HCT116 (cell line): Measurements from ENCODE around the gene DOCK11. TPM values are rescaled to one million over a fixed set of nuclear protein-coding genes. Genes with fewer than 3 reads are reported as not detected.

ENCODE experiments used
- ATAC-seq: fragments of 200-7000 bp; cut with Tn5 transposase; 2 replicates; pipeline ENCODE4 v1.9.1; 2020; ENCODE audit warnings: mild to moderate bottlenecking, moderate library complexity
- BruUV-seq: library from RNA; stranded (reverse); fragments of 400-500 nt; replicated peaks from 2 replicates; lab custom pipeline; 2021; lab: Mats Ljungman, UMichigan
- CTCF ChIA-PET: fragments of 300-600 bp; sonication (Branson Sonifier 250); formaldehyde crosslinking; loops from one replicate; lab custom pipeline; 2021; ENCODE audit warnings: antibody characterized with exemption; lab: Charles Lee
- POLR2A ChIA-PET: fragments of 300-600, 350-600 bp; sonication (Branson Sonifier 250); formaldehyde crosslinking; loops from one replicate; lab custom pipeline; 2021; ENCODE audit warnings: antibody characterized with exemption; lab: Charles Lee
- RAD21 ChIA-PET, 2 experiments: fragments of 300-600 bp; sonication (Branson Sonifier 250); formaldehyde crosslinking; loops; one replicate each; lab custom pipeline; 2023; ENCODE audit warnings: low total read pairs in 2 of 2; ENCODE audit not compliant: uncharacterized antibody in 2 of 2, unreplicated experiment in 2 of 2, low non-redundant PET in 1 of 2; lab: Charles Lee
- DNase-seq: peaks from one replicate; pipeline ENCODE4 v3.0.0-alpha.2; 2010; ENCODE audit warnings: low read depth, low spot score
- H2AFZ ChIP-seq: fragments of 200-600 bp; shearing (Covaris generic), sonication (generic); 2 replicates; pipeline ENCODE4 v1.6.1; 2017; ENCODE audit warnings: low read depth, mixed run types, mixed read lengths, antibody characterized with exemption, low read length; ENCODE audit not compliant: poor library complexity, severe bottlenecking
- H3K27ac ChIP-seq: 2 replicates; pipeline ENCODE4 v1.5.1; 2012; ENCODE audit warnings: low read depth, low read length
- H3K27me3 ChIP-seq: fragments of 200-600 bp; sonication (generic); 2 replicates; pipeline ENCODE4 v1.6.1; 2016; ENCODE audit warnings: mixed run types, low read length, mixed read lengths; ENCODE audit not compliant: insufficient read depth
- H3K36me3 ChIP-seq, 2 experiments: fragments of 200-500 bp in 1 of 2; fragments of 200-600 bp in 1 of 2; sonication (Bioruptor generic) in 1 of 2; sonication (generic) in 1 of 2; 2 replicates each; pipeline versions ENCODE4 v1.5.1 to v1.6.1; 2014 to 2016; ENCODE audit warnings: low read length in 2 of 2, inconsistent platforms in 1 of 2, mixed read lengths in 1 of 2, mixed run types in 1 of 2; ENCODE audit not compliant: insufficient read depth in 2 of 2, control insufficient read depth in 1 of 2
- H3K4me1 ChIP-seq, 2 experiments: fragments of 200-600 bp in 1 of 2; sonication (generic) in 1 of 2; 2 replicates each; pipeline versions ENCODE4 v1.5.1 to v1.6.1; 2012 to 2017; ENCODE audit warnings: low read length in 2 of 2, inconsistent platforms in 1 of 2, mild to moderate bottlenecking in 1 of 2, mixed read lengths in 1 of 2, mixed run types in 1 of 2, moderate library complexity in 1 of 2; ENCODE audit not compliant: insufficient read depth in 2 of 2, control insufficient read depth in 1 of 2
- H3K4me2 ChIP-seq: fragments of 200-600 bp; sonication (generic); 2 replicates; pipeline ENCODE4 v1.6.1; 2017; ENCODE audit warnings: mixed run types, low read length, mixed read lengths
- H3K4me3 ChIP-seq, 2 experiments: fragments of 200-600 bp in 1 of 2; sonication (generic) in 1 of 2; replicated peaks in 1 of 2; 2 replicates each; pipeline ENCODE4 v1.5.1; 2011 to 2016; ENCODE audit warnings: low read length in 2 of 2, control low read depth in 1 of 2, low read depth in 1 of 2, mild to moderate bottlenecking in 1 of 2, mixed read lengths in 1 of 2, mixed run types in 1 of 2
- H3K79me2 ChIP-seq: fragments of 200-600 bp; sonication (generic); 2 replicates; pipeline ENCODE4 v1.6.1; 2017; ENCODE audit warnings: mild to moderate bottlenecking, mixed run types, low read length, moderate library complexity, mixed read lengths; ENCODE audit not compliant: insufficient read depth
- H3K9ac ChIP-seq: fragments of 200-600 bp; sonication (generic); 2 replicates; pipeline ENCODE4 v1.6.1; 2016; ENCODE audit warnings: low read length, mixed read lengths
- H3K9me2 ChIP-seq: fragments of 200-600 bp; sonication (generic), shearing (Covaris generic); 2 replicates; pipeline ENCODE4 v1.6.1; 2017; ENCODE audit warnings: mixed run types, mild to moderate bottlenecking, moderate library complexity; ENCODE audit not compliant: insufficient read depth
- H3K9me3 ChIP-seq, 2 experiments: fragments of 200-500 bp in 1 of 2; fragments of 200-600 bp in 1 of 2; sonication (Bioruptor generic) in 1 of 2; sonication (generic) in 1 of 2; 2 replicates each; pipeline ENCODE4 v1.6.1; 2014 to 2017; ENCODE audit warnings: low read length in 2 of 2, mixed read lengths in 2 of 2, inconsistent platforms in 1 of 2, low read depth in 1 of 2, mild to moderate bottlenecking in 1 of 2, mixed run types in 1 of 2, moderate library complexity in 1 of 2; ENCODE audit not compliant: control insufficient read depth in 1 of 2, insufficient read depth in 1 of 2
- H4K20me1 ChIP-seq: fragments of 200-600 bp; sonication (generic), shearing (Covaris generic); 2 replicates; pipeline ENCODE4 v1.6.1; 2017; ENCODE audit warnings: mixed run types, mild to moderate bottlenecking, moderate library complexity; ENCODE audit not compliant: insufficient read depth
- CEBPB ChIP-seq: IDR thresholded peaks from 2 replicates; pipeline ENCODE4 v1.6.1; 2012; ENCODE audit warnings: low read depth
- CTCF ChIP-seq, 3 experiments: fragments of 200-600 bp in 1 of 3; sonication (generic) in 1 of 3; IDR thresholded peaks in 2 of 3; conservative IDR thresholded peaks in 1 of 3; 2 replicates each; pipeline ENCODE4 v1.5.1; 2012 to 2017; ENCODE audit warnings: low read depth in 2 of 3, low read length in 2 of 3, antibody characterized with exemption in 1 of 3, borderline replicate concordance in 1 of 3, control low read depth in 1 of 3, mild to moderate bottlenecking in 1 of 3, mixed read lengths in 1 of 3, mixed run types in 1 of 3, moderate library complexity in 1 of 3; ENCODE audit not compliant: insufficient read depth in 1 of 3
- EZH2 ChIP-seq: fragments of 200-600 bp; sonication (generic); IDR thresholded peaks from 2 replicates; pipeline ENCODE4 v1.6.1; 2017; ENCODE audit warnings: antibody characterized with exemption, mixed run types
- MAX ChIP-seq: IDR thresholded peaks from 2 replicates; pipeline ENCODE4 v1.6.1; 2012
- POLR2A ChIP-seq: IDR thresholded peaks from 2 replicates; pipeline ENCODE4 v1.7.0; 2011; ENCODE audit warnings: borderline replicate concordance; ENCODE audit not compliant: insufficient read depth, insufficient read length; ENCODE audit errors: extremely low read depth
- RAD21 ChIP-seq: IDR thresholded peaks from 2 replicates; pipeline ENCODE4 v1.6.1; 2012; ENCODE audit warnings: low read depth, mild to moderate bottlenecking
- YY1 ChIP-seq: IDR thresholded peaks from 2 replicates; pipeline ENCODE4 v1.6.1; 2011; ENCODE audit warnings: low read length, low read depth, moderate library complexity, mild to moderate bottlenecking; ENCODE audit not compliant: insufficient replicate concordance; ENCODE audit errors: extremely low read depth
- ZFX ChIP-seq: fragments of 450-650 bp; IDR thresholded peaks from 2 replicates; pipeline ENCODE4 v1.6.1; 2017
- intact Hi-C: fragments of 100-400 bp; cut with micrococcal nuclease; formaldehyde crosslinking; loops from 2 replicates; pipeline ENCODE4 v1.10.0; 2022
- total RNA-seq: library from RNA; stranded (reverse); gene quantifications from one replicate; pipeline ENCODE4 v1.2.1, GENCODE V29; 2021; ENCODE audit not compliant: unreplicated experiment
- TF ChIP-seq, protein P1 (sequence below): IDR thresholded peaks from 2 replicates; pipeline ENCODE4 v1.6.1; 2012

DOCK11 gene
- total RNA-seq, 1 experiment from 2014 or later, result 0.59 TPM

- H3K79me2 ChIP-seq, result no peaks in the 10 kb centered on the region
- H3K27me3 ChIP-seq, result no peaks in the 10 kb centered on the region
- intact Hi-C loops, result loop anchor here (10.0 kb wide), 1 partner anchor 67 kb away; no protein-coding TSS in a partner anchor
- no TSS peak for BruUV-seq
- no peak overlapping the region for H3K4me2 ChIP-seq
- H3K36me3 ChIP-seq, result no peaks in the 10 kb centered on the region
- H3K9ac ChIP-seq, result no peak overlapping the region
- H3K9me3 ChIP-seq, result no peaks in the 10 kb centered on the region
- TF ChIP-seq MAX, result no peak
- peak; percentile 17 to 32 (median 25); a peak in 2 of 6 replicates for TF ChIP-seq CTCF (IDR thresholded peaks at IDR 0.05 in 2 of 3, conservative IDR thresholded peaks at IDR 0.05 in 1 of 3; ENCODE audit: borderline replicate concordance in 1 of 3, insufficient read depth in 1 of 3, low read depth in 2 of 3, low read length in 2 of 3)
- TF ChIP-seq CEBPB, result no peak
- no peak for TF ChIP-seq POLR2A
- TF ChIP-seq, protein P1, sequence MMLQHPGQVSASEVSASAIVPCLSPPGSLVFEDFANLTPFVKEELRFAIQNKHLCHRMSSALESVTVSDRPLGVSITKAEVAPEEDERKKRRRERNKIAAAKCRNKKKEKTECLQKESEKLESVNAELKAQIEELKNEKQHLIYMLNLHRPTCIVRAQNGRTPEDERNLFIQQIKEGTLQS, result no peak
- no peak for TF ChIP-seq YY1
- no peak for TF ChIP-seq ZFX
- no peak for TF ChIP-seq EZH2
- peak; percentile 50 for TF ChIP-seq RAD21
- ChIA-PET POLR2A (no interaction called here), CTCF (interaction anchor here (1.0 kb wide), 1 partner anchor 170 kb away, joined by 4 read pairs; no protein-coding TSS in a partner anchor), RAD21 (no interaction called here)
- H4K20me1 ChIP-seq, result no peaks in the 10 kb centered on the region
- no peak overlapping the region for H2AFZ ChIP-seq
- DNase-seq (no peak), ATAC-seq (peak; percentile 55)
- no peak overlapping the region for H3K4me3 ChIP-seq
- H3K4me1 ChIP-seq, result no peaks in the 10 kb centered on the region
- H3K27ac ChIP-seq, result no peak overlapping the region
- H3K9me2 ChIP-seq, result no peaks in the 10 kb centered on the region
Observed at GRCh38 chrX:118637997-118638396, 142.4 kb downstream of the DOCK11 start.
